VCaP (cell line): ENCODE data around the gene SPTBN5.
A peak's percentile ranks its signal among the peaks of the same experiment; 100 is the strongest.

Experiments used
- H3K27ac ChIP-seq: fragments of 450-650 bp; 2 replicates; pipeline ENCODE4 v1.5.1; 2017
- CTCF ChIP-seq: fragments of 450-650 bp; conservative IDR thresholded peaks from 2 replicates; pipeline ENCODE4 v1.5.1; 2017; ENCODE audit warnings: mild to moderate bottlenecking, moderate library complexity

Gene SPTBN5

GRCh38 chr15:41827880-41828806, 65.7 kb downstream of the SPTBN5 start, which contains the start of gene JMJD7:
Gene JMJD7, plus strand, starts transcription at chr15:41828092. Its CDS starts 33 bp downstream, at chr15:41828125.
- H3K27ac ChIP-seq, result peak within 1 kb of the TSS; percentile 94
- no peak for TF ChIP-seq CTCF

- H3K27ac ChIP-seq, result peak overlapping the region; percentile 94
- TF ChIP-seq CTCF, result no peak; the same call in 1 of the 2 replicates
Observed at GRCh38 chr15:41827290-41827879, 66.5 kb downstream of the SPTBN5 start.

GRCh38 chr15:41825572-41826535, 68.0 kb downstream of the SPTBN5 start:
- no peak overlapping the region for H3K27ac ChIP-seq
- TF ChIP-seq CTCF, result no peak

GRCh38 chr15:41825145-41825544, 68.7 kb downstream of the SPTBN5 start:
- no peak for TF ChIP-seq CTCF
- no peak overlapping the region for H3K27ac ChIP-seq

- TF ChIP-seq CTCF, result no peak
- no peak overlapping the region for H3K27ac ChIP-seq
Observed at GRCh38 chr15:41824062-41824745, 69.6 kb downstream of the SPTBN5 start.

- no peak overlapping the region for H3K27ac ChIP-seq
- no peak for TF ChIP-seq CTCF
Observed at GRCh38 chr15:41823502-41823901, 70.4 kb downstream of the SPTBN5 start.
